GM13976 (cell line): ENCODE results near the gene TNFSF15.

Experiments
- DNase-seq: peaks from one replicate; pipeline ENCODE4 v3.0.0; 2012; ENCODE audit warnings: low spot score
- in situ Hi-C: fragments of 300-500 bp; cut with MboI; formaldehyde crosslinking; loops from one replicate; pipeline ENCODE4 v1.12.0; 2022; ENCODE audit warnings: low sequenced_read_pairs, mixed read lengths, inconsistent platforms; ENCODE audit not compliant: unreplicated experiment
- TF ChIP-seq, protein P1 (sequence below): IDR thresholded peaks from 2 replicates; pipeline ENCODE4 v1.5.1; 2012; ENCODE audit warnings: borderline replicate concordance, mild to moderate bottlenecking; ENCODE audit not compliant: insufficient read depth; ENCODE audit errors: extremely low read depth, missing control alignments, control extremely low read depth

The TNFSF15 gene

DNA sequence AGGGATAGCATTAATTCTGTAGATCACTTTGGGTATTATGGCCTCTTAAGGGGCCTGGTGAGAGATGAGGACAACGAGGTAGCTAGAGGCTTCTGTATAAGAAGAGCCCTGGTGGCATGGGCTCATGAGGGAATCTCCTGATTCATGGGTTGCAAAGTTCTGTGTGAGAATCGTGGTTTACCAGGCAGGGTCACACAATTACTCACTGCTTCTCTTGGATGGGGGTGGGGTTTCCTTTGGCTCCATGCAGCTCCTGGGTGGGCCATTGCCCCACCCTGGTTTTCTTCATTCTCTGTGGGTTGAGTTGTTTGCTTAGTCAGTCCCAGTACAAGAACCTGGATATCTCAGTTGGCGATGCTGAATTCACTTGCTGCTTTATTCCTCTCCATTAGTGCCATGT, 30.9 kb upstream of the TNFSF15 start:
- in situ Hi-C loops = no loop called here
- DNase-seq = no peak
- TF ChIP-seq, protein P1, sequence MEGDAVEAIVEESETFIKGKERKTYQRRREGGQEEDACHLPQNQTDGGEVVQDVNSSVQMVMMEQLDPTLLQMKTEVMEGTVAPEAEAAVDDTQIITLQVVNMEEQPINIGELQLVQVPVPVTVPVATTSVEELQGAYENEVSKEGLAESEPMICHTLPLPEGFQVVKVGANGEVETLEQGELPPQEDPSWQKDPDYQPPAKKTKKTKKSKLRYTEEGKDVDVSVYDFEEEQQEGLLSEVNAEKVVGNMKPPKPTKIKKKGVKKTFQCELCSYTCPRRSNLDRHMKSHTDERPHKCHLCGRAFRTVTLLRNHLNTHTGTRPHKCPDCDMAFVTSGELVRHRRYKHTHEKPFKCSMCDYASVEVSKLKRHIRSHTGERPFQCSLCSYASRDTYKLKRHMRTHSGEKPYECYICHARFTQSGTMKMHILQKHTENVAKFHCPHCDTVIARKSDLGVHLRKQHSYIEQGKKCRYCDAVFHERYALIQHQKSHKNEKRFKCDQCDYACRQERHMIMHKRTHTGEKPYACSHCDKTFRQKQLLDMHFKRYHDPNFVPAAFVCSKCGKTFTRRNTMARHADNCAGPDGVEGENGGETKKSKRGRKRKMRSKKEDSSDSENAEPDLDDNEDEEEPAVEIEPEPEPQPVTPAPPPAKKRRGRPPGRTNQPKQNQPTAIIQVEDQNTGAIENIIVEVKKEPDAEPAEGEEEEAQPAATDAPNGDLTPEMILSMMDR = no peak

GRCh38 chr9:114834386-114834785, 28.5 kb upstream of the TNFSF15 start:
- TF ChIP-seq, protein P1 = no peak
- no peak for DNase-seq
- in situ Hi-C loops = no loop called here

DNA sequence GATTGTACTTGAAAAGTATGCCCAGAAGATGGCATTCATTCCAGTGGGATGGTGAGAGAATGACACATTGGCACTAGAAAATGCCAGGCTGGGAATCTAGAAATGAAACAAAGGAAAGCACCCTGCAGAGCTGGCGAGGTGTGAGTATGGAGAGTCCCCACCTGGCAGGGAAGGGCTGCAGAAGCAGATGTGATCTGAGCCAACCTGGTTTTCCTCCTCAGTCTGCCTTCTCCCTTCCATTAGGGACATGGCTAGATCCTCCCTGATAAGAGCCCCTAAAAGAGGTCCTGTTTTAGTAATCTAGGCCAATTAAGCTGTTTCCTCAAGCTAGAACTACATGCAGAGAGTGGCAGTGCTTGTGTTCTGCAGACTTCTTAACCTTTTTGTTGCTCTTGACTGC, 24.7 kb upstream of the TNFSF15 start:
- in situ Hi-C loops = no loop called here
- no peak for DNase-seq
- TF ChIP-seq, protein P1 = no peak

DNA sequence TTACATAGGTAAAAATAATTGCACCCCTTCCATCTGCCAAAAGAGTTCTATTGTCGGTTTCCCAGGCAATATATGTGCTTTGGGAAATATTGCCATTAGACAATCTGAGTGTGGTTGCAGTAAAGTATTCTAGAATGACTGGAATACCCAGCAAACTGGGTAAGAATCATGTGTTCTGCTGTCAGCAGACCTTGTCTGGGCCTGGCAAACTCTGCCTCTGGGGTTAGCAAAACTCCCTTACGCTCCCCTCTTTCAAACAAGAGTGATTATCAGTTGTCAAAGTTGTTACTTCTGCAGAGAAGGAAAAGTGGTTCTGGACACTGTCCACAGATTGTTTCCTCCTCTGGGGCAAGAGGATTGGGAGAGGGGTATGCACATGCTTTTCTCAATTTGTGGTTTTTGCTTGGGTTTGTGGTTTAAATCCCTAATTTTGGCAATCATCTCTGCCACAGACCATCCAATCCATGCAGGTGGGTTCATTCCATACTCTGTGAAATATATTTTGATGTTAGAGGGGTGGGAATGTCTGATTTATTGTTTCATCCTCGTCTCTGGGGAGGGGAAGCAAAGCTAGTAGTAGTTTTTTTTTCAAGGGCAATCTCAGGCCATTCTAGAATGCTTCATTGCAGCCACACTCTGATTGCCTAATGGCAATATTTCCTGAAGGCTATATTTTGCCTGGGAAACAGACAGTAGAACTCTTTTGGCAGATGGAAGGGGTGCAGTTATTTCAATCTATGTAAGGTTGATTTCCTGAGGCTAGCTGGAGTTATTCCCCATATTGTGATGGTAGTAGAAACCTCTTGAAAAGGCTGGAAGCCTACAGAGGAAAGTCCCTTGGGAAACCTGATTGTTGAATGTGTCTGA, 24.0 kb upstream of the TNFSF15 start:
- in situ Hi-C loops = no loop called here
- DNase-seq = no peak
- TF ChIP-seq, protein P1 = no peak

DNA sequence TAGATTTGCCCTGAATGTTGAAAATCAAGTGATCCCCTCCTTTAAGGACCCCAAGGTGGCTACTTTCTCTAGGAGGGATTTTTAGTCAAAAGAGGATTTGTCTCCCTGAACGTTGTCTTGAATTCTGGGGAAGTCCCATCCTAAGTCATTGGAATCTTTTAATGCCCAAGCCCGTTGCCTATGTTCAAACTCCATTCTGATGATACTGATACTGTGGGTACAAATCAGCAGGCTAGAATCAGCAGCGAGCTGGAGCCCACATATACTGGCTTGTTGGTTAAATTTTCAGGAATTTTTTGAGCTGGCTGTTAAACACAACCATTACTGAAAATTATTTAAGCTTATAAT, 22.4 kb upstream of the TNFSF15 start:
- DNase-seq = no peak

DNA sequence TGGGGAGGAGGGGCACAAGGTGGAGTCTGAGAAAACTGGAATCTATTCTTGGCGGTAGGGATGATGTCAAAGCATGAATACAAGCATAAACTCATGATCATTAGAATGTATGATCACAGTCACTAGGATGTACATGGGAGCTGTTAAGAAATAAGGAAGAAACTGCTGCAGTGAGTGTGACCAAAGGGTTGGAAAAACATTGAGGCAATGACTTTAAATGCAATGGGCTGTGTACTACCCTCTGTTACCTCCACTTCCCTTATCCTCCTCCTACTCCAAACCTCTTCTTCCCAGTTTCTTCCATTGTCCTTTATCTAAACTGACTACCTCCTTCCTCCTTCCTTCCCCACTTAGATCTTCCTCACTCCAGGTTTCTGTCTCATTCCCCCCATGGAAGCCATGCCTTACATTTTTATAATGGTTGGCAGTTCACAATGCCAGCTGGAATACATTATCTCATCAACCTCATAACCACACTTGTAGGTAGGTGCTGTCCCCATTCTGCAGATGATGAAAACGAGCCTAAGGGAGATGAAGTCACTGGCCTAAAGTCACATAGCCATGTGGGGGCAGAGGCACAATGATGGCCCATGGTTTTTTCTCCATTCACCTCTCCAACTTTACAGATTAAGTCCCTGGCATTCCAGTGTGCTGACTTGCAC, 21.9 kb upstream of the TNFSF15 start:
- TF ChIP-seq, protein P1 = no peak
- DNase-seq = no peak
- in situ Hi-C loops = no loop called here

More for the DNA sequence above, 22.4 kb upstream of the TNFSF15 start:
- TF ChIP-seq, protein P1 = no peak
- in situ Hi-C loops = no loop called here
